HepG2 (cell line): ENCODE data around the gene TRAF4. TPM values are rescaled to one million over a fixed set of nuclear protein-coding genes. Genes with fewer than 3 reads are reported as not detected.

ENCODE experiments used
- ATF7-NPFF ChIP-seq: sonication (generic); formaldehyde crosslinking; IDR thresholded peaks from 2 replicates; pipeline ENCODE4 v1.8.1; 2023; ENCODE audit warnings: mild to moderate bottlenecking, low read depth, missing genetic modification reagents, moderate library complexity
- BCL3 ChIP-seq: sonication (generic); formaldehyde crosslinking; IDR thresholded peaks from 2 replicates; pipeline ENCODE4 v1.5.1; 2020; ENCODE audit warnings: mild to moderate bottlenecking, missing genetic modification reagents, moderate library complexity
- BRF2 ChIP-seq: sonication (generic); formaldehyde crosslinking; IDR thresholded peaks from 2 replicates; pipeline ENCODE4 v1.8.1; 2022; ENCODE audit warnings: mild to moderate bottlenecking, missing genetic modification reagents
- CBFB ChIP-seq: sonication (generic); formaldehyde crosslinking; IDR thresholded peaks from 2 replicates; pipeline ENCODE4 v1.4.0; 2020; ENCODE audit warnings: missing genetic modification reagents
- CHD2 ChIP-seq: IDR thresholded peaks from 2 replicates; pipeline ENCODE4 v1.6.1; 2011; ENCODE audit warnings: low read depth, low read length, improper control_type of control experiment
- CTCF ChIP-seq: sonication (generic); formaldehyde crosslinking; IDR thresholded peaks from 2 replicates; pipeline ENCODE4 v1.5.0; 2020; ENCODE audit warnings: mild to moderate bottlenecking, missing genetic modification reagents, moderate library complexity
- FOXC1 ChIP-seq: sonication (generic); formaldehyde crosslinking; IDR thresholded peaks from 2 replicates; pipeline ENCODE4 v1.8.0; 2022; ENCODE audit warnings: mild to moderate bottlenecking, missing genetic modification reagents, borderline replicate concordance
- GABPB1 ChIP-seq: IDR thresholded peaks from 2 replicates; pipeline ENCODE4 v1.6.1; 2016; ENCODE audit warnings: mild to moderate bottlenecking, missing genetic modification reagents, moderate library complexity, missing compliant biosample characterization
- HNRNPUL1 ChIP-seq: fragments of 200-400 bp; formaldehyde crosslinking; IDR thresholded peaks from 2 replicates; pipeline ENCODE4 v1.6.1; 2017; ENCODE audit warnings: low read depth, mild to moderate bottlenecking, low read length, moderate library complexity
- KLF12 ChIP-seq: sonication (generic); formaldehyde crosslinking; IDR thresholded peaks from 2 replicates; pipeline ENCODE4 v1.4.0; 2020; ENCODE audit warnings: missing genetic modification reagents, borderline replicate concordance
- KLF13 ChIP-seq: sonication (generic); formaldehyde crosslinking; IDR thresholded peaks from 2 replicates; pipeline ENCODE4 v1.4.0; 2020; ENCODE audit warnings: mild to moderate bottlenecking, missing genetic modification reagents
- NBN ChIP-seq: fragments of 450-650 bp; conservative IDR thresholded peaks from 2 replicates; pipeline ENCODE4 v1.6.1; 2017
- NR2F2 ChIP-seq: IDR thresholded peaks from 2 replicates; pipeline ENCODE4 v1.6.1; 2012; ENCODE audit warnings: low read depth, inconsistent platforms, borderline replicate concordance
- NRL ChIP-seq: sonication (generic); formaldehyde crosslinking; IDR thresholded peaks from 2 replicates; pipeline ENCODE4 v1.5.0; 2020; ENCODE audit warnings: missing genetic modification reagents, mild to moderate bottlenecking, moderate library complexity, borderline replicate concordance
- RBM39 ChIP-seq: fragments of 200-400 bp; formaldehyde crosslinking; IDR thresholded peaks from one replicate; pipeline ENCODE4 v1.6.1; 2018; ENCODE audit warnings: antibody characterized with exemption, mild to moderate bottlenecking, low read depth, low read length; ENCODE audit not compliant: poor library complexity, severe bottlenecking
- SALL2 ChIP-seq: sonication (generic); formaldehyde crosslinking; IDR thresholded peaks from 2 replicates; pipeline ENCODE4 v1.8.1; 2023; ENCODE audit warnings: mild to moderate bottlenecking, missing genetic modification reagents, inconsistent platforms
- SETDB1 ChIP-seq: sonication (generic); formaldehyde crosslinking; IDR thresholded peaks from 2 replicates; pipeline ENCODE4 v1.5.1; 2020; ENCODE audit warnings: missing genetic modification reagents, mild to moderate bottlenecking, borderline replicate concordance
- SP140L ChIP-seq: sonication (generic); formaldehyde crosslinking; IDR thresholded peaks from 2 replicates; pipeline ENCODE4 v1.4.0; 2020; ENCODE audit warnings: missing genetic modification reagents, borderline replicate concordance
- SP5 ChIP-seq: IDR thresholded peaks from 2 replicates; pipeline ENCODE4 v1.6.1; 2016; ENCODE audit warnings: low read depth, borderline replicate concordance
- ZFYVE20 ChIP-seq: sonication (generic); formaldehyde crosslinking; IDR thresholded peaks from 2 replicates; pipeline ENCODE4 v1.8.0; 2023; ENCODE audit warnings: low read depth, mild to moderate bottlenecking, moderate library complexity, missing genetic modification reagents, borderline replicate concordance
- ZNF224 ChIP-seq: sonication (generic); formaldehyde crosslinking; IDR thresholded peaks from 2 replicates; pipeline ENCODE4 v1.5.0; 2020; ENCODE audit warnings: mild to moderate bottlenecking, missing genetic modification reagents
- ZNF256 ChIP-seq: sonication (generic); formaldehyde crosslinking; conservative IDR thresholded peaks from 2 replicates; pipeline ENCODE4 v1.4.0; 2020; ENCODE audit warnings: missing genetic modification reagents
- ZNF333 ChIP-seq: sonication (generic); formaldehyde crosslinking; IDR thresholded peaks from 2 replicates; pipeline ENCODE4 v1.4.0; 2020; ENCODE audit warnings: mild to moderate bottlenecking, missing genetic modification reagents, borderline replicate concordance
- ZNF354B ChIP-seq: sonication (generic); formaldehyde crosslinking; IDR thresholded peaks from 2 replicates; pipeline ENCODE4 v1.8.0; 2022; ENCODE audit warnings: mild to moderate bottlenecking, missing genetic modification reagents
- ZNF564 ChIP-seq: sonication (generic); formaldehyde crosslinking; IDR thresholded peaks from 2 replicates; pipeline ENCODE4 v1.8.1; 2023; ENCODE audit warnings: mild to moderate bottlenecking, missing genetic modification reagents
- ZNF616 ChIP-seq: sonication (generic); formaldehyde crosslinking; IDR thresholded peaks from 2 replicates; pipeline ENCODE4 v1.5.0; 2020; ENCODE audit warnings: low read depth, mild to moderate bottlenecking, missing genetic modification reagents
- ZNF740 ChIP-seq: sonication (generic); formaldehyde crosslinking; IDR thresholded peaks from 2 replicates; pipeline ENCODE4 v1.4.0; 2020; ENCODE audit warnings: missing genetic modification reagents
- polyA plus RNA-seq, 8 experiments: library from polyadenylated mRNA; depleted of rRNA in 3 of 8; stranded (reverse) in 7 of 8; unstranded in 1 of 8; fragments of >200 nt; fragmentation: Illumina TruSeq in 4 of 8; extraction: Trizol in 4 of 8; gene quantifications; 2 replicates each; pipeline versions ENCODE4 v1.2.1 to v1.2.3, GENCODE V29; 2011 to 2016; ENCODE audit warnings: low read depth in 4 of 8, missing spikeins in 1 of 8, mixed read lengths in 1 of 8; ENCODE audit not compliant: insufficient read depth in 1 of 8
- total RNA-seq, 5 experiments: library from RNA; depleted of rRNA; stranded (reverse); fragments of >200 nt; fragmentation: Illumina TruSeq; extraction: Trizol; gene quantifications; 2 replicates each; pipeline ENCODE4 v1.2.3, GENCODE V29; 2016; ENCODE audit warnings: low read depth in 1 of 5

Gene TRAF4
- total and polyA plus RNA-seq, 2 of the 13 experiments (the other 11 are each of a cell fraction or from before 2014, with no cell fraction given) = 86.0 to 89.9 TPM

GRCh38 chr17:28725660-28726225 lies 18.1 kb upstream of the TRAF4 start (continued):
- peak; percentile 76 for TF ChIP-seq SALL2 (CRISPR knock-in tag)
- no peak for TF ChIP-seq ZNF354B (CRISPR knock-in tag)
- no peak; the same call in 1 of the 2 replicates for TF ChIP-seq SP5 (CRISPR knock-in tag)
- TF ChIP-seq ZNF616 (CRISPR knock-in tag) = peak; percentile 24; the same call in 1 of the 2 replicates
- peak; percentile 86 for TF ChIP-seq ZFYVE20 (CRISPR knock-in tag)
- TF ChIP-seq BCL3 (CRISPR knock-in tag) = peak; percentile 95
- no peak; the same call in 1 of the 2 replicates for TF ChIP-seq ZNF333 (CRISPR knock-in tag)
- TF ChIP-seq CTCF (CRISPR knock-in tag) = no peak
- peak; percentile 82; the same call in 1 of the 2 replicates for TF ChIP-seq KLF13 (CRISPR knock-in tag)
- peak; percentile 57; the same call in 1 of the 2 replicates for TF ChIP-seq CBFB (CRISPR knock-in tag)
- 0 out of 2 replicates have a peak, but pooled peaks have one; percentile 16 for TF ChIP-seq ZNF256 (CRISPR knock-in tag)
- TF ChIP-seq ATF7-NPFF (CRISPR knock-in tag) = peak; percentile 90
- peak; percentile 89 for TF ChIP-seq RBM39
- no peak for TF ChIP-seq ZNF564
- TF ChIP-seq NRL (CRISPR knock-in tag) = peak; percentile 68
- TF ChIP-seq BRF2 (CRISPR knock-in tag) = no peak
- TF ChIP-seq CHD2 = 0 out of 2 replicates have a peak, but pooled peaks have one; percentile 31
- no peak for TF ChIP-seq HNRNPUL1
- TF ChIP-seq KLF12 (CRISPR knock-in tag) = 0 out of 2 replicates have a peak, but pooled peaks have one; percentile 67
- peak; percentile 73; the same call in 1 of the 2 replicates for TF ChIP-seq ZNF740 (CRISPR knock-in tag)
- peak; percentile 38; the same call in 1 of the 2 replicates for TF ChIP-seq NR2F2
- TF ChIP-seq GABPB1 = peak; percentile 72
- peak; percentile 58; the same call in 1 of the 2 replicates for TF ChIP-seq FOXC1 (CRISPR knock-in tag)
- 0 out of 2 replicates have a peak, but pooled peaks have one; percentile 22 for TF ChIP-seq SP140L (CRISPR knock-in tag)
- TF ChIP-seq ZNF224 (CRISPR knock-in tag) = 0 out of 2 replicates have a peak, but pooled peaks have one; percentile 20
- no peak for TF ChIP-seq NBN
- no peak for TF ChIP-seq SETDB1 (CRISPR knock-in tag)
